GM12878 (cell line): ENCODE results near the gene CCDC3. TPM values are rescaled to one million over a fixed set of nuclear protein-coding genes. Genes with fewer than 3 reads are reported as not detected.

ENCODE experiments used
- ATAC-seq: fragments of 200-7000 bp; cut with Tn5 transposase; 3 replicates; pipeline ENCODE4 v1.9.1; 2020; ENCODE audit warnings: mild to moderate bottlenecking, moderate library complexity
- BruUV-seq: library from RNA; stranded (reverse); fragments of 400-500 nt; replicated peaks from 2 replicates; lab custom pipeline; 2021; lab: Mats Ljungman, UMichigan
- CTCF ChIA-PET: fragments of 300-600 bp; sonication (Branson Sonifier 250); formaldehyde crosslinking; extraction: SDS; loops from one replicate; lab custom pipeline; 2021; ENCODE audit warnings: inconsistent platforms; lab: Yijun Ruan, JAX
- POLR2A ChIA-PET: fragments of 350-600 bp; formaldehyde crosslinking; extraction: SDS; loops from one replicate; lab custom pipeline; 2021; ENCODE audit warnings: inconsistent platforms; lab: Charles Lee
- RAD21 ChIA-PET: fragments of 300-600 bp; sonication (Branson Sonifier 250); formaldehyde crosslinking; loops from one replicate; lab custom pipeline; 2023; ENCODE audit warnings: antibody characterized with exemption; ENCODE audit not compliant: unreplicated experiment; lab: Charles Lee
- SMC1A ChIA-PET: fragments of 300-600 bp; sonication (Branson Sonifier 250); formaldehyde crosslinking; loops from one replicate; lab custom pipeline; 2023; ENCODE audit not compliant: unreplicated experiment, uncharacterized antibody; lab: Charles Lee
- DNase-seq: peaks from one replicate; pipeline ENCODE4 v3.0.0-alpha.2; 2011; ENCODE audit warnings: low read depth, low spot score
- FAIRE-seq: peaks from 3 replicates; lab custom pipeline; 2011; peaks lifted over from hg19 to GRCh38; lab: Jason Lieb, UNC
- H2AFZ ChIP-seq: 2 replicates; pipeline ENCODE4 v1.6.0; 2011; ENCODE audit warnings: low read depth, low read length, control low read depth; ENCODE audit not compliant: control insufficient read depth
- H3K27ac ChIP-seq: 2 replicates; pipeline ENCODE4 v1.5.1; 2011; ENCODE audit warnings: control low read depth; ENCODE audit not compliant: control insufficient read depth, insufficient read depth
- H3K27me3 ChIP-seq, 2 experiments: replicated peaks in 1 of 2; 2 replicates each; pipeline versions ENCODE4 v1.6.0 to v1.6.1; 2011; ENCODE audit warnings: low read length in 1 of 2; ENCODE audit not compliant: control insufficient read depth in 2 of 2, insufficient read depth in 2 of 2
- H3K36me3 ChIP-seq, 2 experiments: 2 replicates each; pipeline ENCODE4 v1.5.1; 2011; ENCODE audit warnings: low read length in 1 of 2; ENCODE audit not compliant: control insufficient read depth in 2 of 2, insufficient read depth in 2 of 2
- H3K4me1 ChIP-seq: 2 replicates; pipeline ENCODE4 v1.6.1; 2011; ENCODE audit warnings: mild to moderate bottlenecking, low read length, moderate library complexity, mixed read lengths; ENCODE audit not compliant: control insufficient read depth, insufficient read depth
- H3K4me2 ChIP-seq: 2 replicates; pipeline ENCODE4 v1.6.0; 2011; ENCODE audit warnings: control low read depth; ENCODE audit not compliant: control insufficient read depth, insufficient read depth
- H3K4me3 ChIP-seq: fragments of 200-600 bp; sonication (generic); 2 replicates; pipeline ENCODE4 v1.5.1; 2016
- H3K79me2 ChIP-seq: 2 replicates; pipeline ENCODE4 v1.6.0; 2011; ENCODE audit warnings: low read length; ENCODE audit not compliant: control insufficient read depth, insufficient read depth
- H3K9ac ChIP-seq: 2 replicates; pipeline ENCODE4 v1.8.0; 2011; ENCODE audit warnings: low read length, control low read depth, mixed read lengths; ENCODE audit not compliant: control insufficient read depth, insufficient read depth
- H3K9me3 ChIP-seq: replicated peaks from 3 replicates; pipeline ENCODE4 v1.5.1; 2011; ENCODE audit warnings: mild to moderate bottlenecking, low read length; ENCODE audit not compliant: control insufficient read depth, insufficient read depth
- H4K20me1 ChIP-seq: 2 replicates; pipeline ENCODE4 v1.6.0; 2011; ENCODE audit not compliant: control insufficient read depth, insufficient read depth
- ATF3 ChIP-seq: IDR thresholded peaks from 2 replicates; pipeline ENCODE4 v1.6.1; 2011; ENCODE audit warnings: low read depth, mild to moderate bottlenecking, low read length, moderate library complexity, borderline replicate concordance; ENCODE audit errors: extremely low read depth
- BHLHE40 ChIP-seq, 2 experiments: fragments of 450-650 bp in 1 of 2; IDR thresholded peaks; 2 replicates each; pipeline ENCODE4 v1.6.1; 2011 to 2017; ENCODE audit warnings: low read depth in 2 of 2, borderline replicate concordance in 1 of 2, improper control_type of control experiment in 1 of 2, low read length in 1 of 2, mild to moderate bottlenecking in 1 of 2
- FOXM1 ChIP-seq: IDR thresholded peaks from 2 replicates; pipeline ENCODE4 v1.6.1; 2012; ENCODE audit warnings: low read depth, mild to moderate bottlenecking, inconsistent platforms, low read length, moderate library complexity
- JUNB ChIP-seq: IDR thresholded peaks from 2 replicates; pipeline ENCODE4 v1.6.1; 2016; ENCODE audit warnings: antibody characterized with exemption, mild to moderate bottlenecking
- MTA3 ChIP-seq: IDR thresholded peaks from 2 replicates; pipeline ENCODE4 v1.6.1; 2012; ENCODE audit warnings: low read length, inconsistent platforms, borderline replicate concordance
- MYB ChIP-seq: fragments of 150-350 bp; IDR thresholded peaks from 2 replicates; pipeline ENCODE4 v1.6.1; 2014; ENCODE audit warnings: mild to moderate bottlenecking, low read depth, low read length, borderline replicate concordance
- MYC ChIP-seq: IDR thresholded peaks from 2 replicates; pipeline ENCODE4 v1.6.1; 2011; ENCODE audit warnings: mild to moderate bottlenecking, low read length, moderate library complexity, inconsistent platforms; ENCODE audit not compliant: insufficient read depth, insufficient replicate concordance, insufficient read length, severe bottlenecking
- NBN ChIP-seq: fragments of 450-650 bp; IDR thresholded peaks from 2 replicates; pipeline ENCODE4 v1.6.1; 2016
- NFYA ChIP-seq: IDR thresholded peaks from 2 replicates; pipeline ENCODE4 v1.6.1; 2011; ENCODE audit warnings: low read depth, mild to moderate bottlenecking, low read length, improper control_type of control experiment, borderline replicate concordance
- POLR2AphosphoS5 ChIP-seq: IDR thresholded peaks from 2 replicates; pipeline ENCODE4 v1.6.1; 2011; ENCODE audit warnings: mild to moderate bottlenecking, low read length, inconsistent platforms
- RAD51 ChIP-seq: fragments of 450-650 bp; IDR thresholded peaks from 2 replicates; pipeline ENCODE4 v1.6.1; 2016; ENCODE audit warnings: moderate library complexity, mild to moderate bottlenecking, inconsistent platforms
- RCOR1 ChIP-seq: conservative IDR thresholded peaks from 2 replicates; pipeline ENCODE4 v1.6.1; 2012; ENCODE audit warnings: low read depth, low read length, improper control_type of control experiment
- RELA ChIP-seq: fragments of 450-650 bp; IDR thresholded peaks from 2 replicates; pipeline ENCODE4 v1.8.0; 2014; ENCODE audit warnings: borderline replicate concordance; ENCODE audit not compliant: partially characterized antibody
- SMARCA5 ChIP-seq: fragments of 450-650 bp; IDR thresholded peaks from 2 replicates; pipeline ENCODE4 v1.6.1; 2017; ENCODE audit warnings: mild to moderate bottlenecking
- STAT1 ChIP-seq: fragments of 450-650 bp; conservative IDR thresholded peaks from 2 replicates; pipeline ENCODE4 v1.6.1; 2014; ENCODE audit warnings: antibody characterized with exemption, mild to moderate bottlenecking
- TCF12 ChIP-seq: IDR thresholded peaks from 2 replicates; pipeline ENCODE4 v1.6.1; 2011; ENCODE audit warnings: low read depth, mild to moderate bottlenecking, low read length
- USF1 ChIP-seq: IDR thresholded peaks from 2 replicates; pipeline ENCODE4 v1.6.1; 2011; ENCODE audit warnings: borderline replicate concordance, low read depth, mild to moderate bottlenecking, moderate library complexity, mixed read lengths, low read length; ENCODE audit not compliant: insufficient read depth; ENCODE audit errors: extremely low read length
- ZNF274 ChIP-seq: IDR thresholded peaks from one replicate; pipeline ENCODE4 v1.8.0; 2011; ENCODE audit not compliant: insufficient read length, insufficient read depth
- whole genome bisulfite sequencing: methylation state at CpG from one replicate; pipeline ENCODE4 v1.1.6; 2016; ENCODE audit warnings: low lambda C conversion rate; ENCODE audit not compliant: insufficient replicate concordance, insufficient coverage; ENCODE audit errors: missing lambda C conversion rate; 5-methylcytosine and 5-hydroxymethylcytosine counted together
- in situ Hi-C: fragments of 300-500 bp; cut with MboI; formaldehyde crosslinking; loops from 9 replicates; pipeline ENCODE4 v1.14.3; 2018; ENCODE audit warnings: mixed read lengths
- intact Hi-C: fragments of 100-400 bp; cut with micrococcal nuclease; formaldehyde crosslinking; loops from one replicate; pipeline ENCODE4 v1.14.2; 2022; ENCODE audit not compliant: unreplicated experiment
- polyA plus RNA-seq, 11 experiments: library from polyadenylated mRNA; depleted of rRNA in 4 of 11; unstranded in 6 of 11; stranded (reverse) in 5 of 11; fragments of >200 nt; fragmentation: Nextera tagmentation in 4 of 11; fragmentation: Illumina TruSeq in 1 of 11; extraction: Ambion mirVana in 4 of 11; extraction: Trizol in 1 of 11; gene quantifications; 1 replicate in 1 of 11; 2 replicates in 10 of 11; pipeline versions ENCODE4 v1.2.1 to v1.2.3, GENCODE V29; 2011 to 2016; ENCODE audit warnings: inconsistent platforms in 2 of 11, missing spikeins in 2 of 11, low read depth in 1 of 11
- total RNA-seq, 4 experiments: library from RNA; depleted of rRNA in 3 of 4; stranded (reverse); fragments of >200 nt in 3 of 4; fragmentation: Illumina TruSeq in 1 of 4; extraction: Trizol in 1 of 4; gene quantifications; 2 replicates each; pipeline versions ENCODE4 v1.2.1 to v1.2.3, GENCODE V29; 2013 to 2021

CCDC3 gene
- total and polyA plus RNA-seq, 10 of the 15 experiments (the other 5 are each of a cell fraction or from before 2014, with no cell fraction given): 0.08 TPM; not detected in 9

- BruUV-seq: no TSS peak
- in situ Hi-C loops: no loop called here
- ChIA-PET CTCF (interaction anchor here (0.9 kb wide), 1 partner anchor 1192 kb away, joined by 3 read pairs; no protein-coding TSS in a partner anchor), POLR2A (no interaction called here), SMC1A (no interaction called here), RAD21 (no interaction called here)
- Histone ChIP-seq H3K79me2 (no peaks in the 10 kb centered on the region), H2AFZ (no peak overlapping the region), H3K4me3 (no peak overlapping the region), H4K20me1 (no peaks in the 10 kb centered on the region), H3K27me3 (peaks cover 0 to 3% of the 10 kb centered on the region in 2 experiments; a peak in 2 of 4 replicates), H3K4me1 (no peaks in the 10 kb centered on the region), H3K9me3 (no peaks in the 10 kb centered on the region), H3K36me3 (no peaks in the 10 kb centered on the region), H3K27ac (no peak overlapping the region), H3K4me2 (no peak overlapping the region), H3K9ac (no peak overlapping the region)
- TF ChIP-seq POLR2AphosphoS5 (no peak), RAD51 (peak; percentile 44; the same call in 1 of the 2 replicates)
- ATAC-seq: no peak
- WGBS: 31% methylated on average over 13 of the region's 14 CpGs
- DNase-seq: no peak
- FAIRE-seq: no peak
- intact Hi-C loops: no loop called here
These were observed 26.9 kb downstream of the CCDC3 start for GRCh38 chr10:12974491-12975199.

- 57% methylated on average over 9 of the region's 9 CpGs for WGBS
- Histone ChIP-seq H2AFZ (no peak overlapping the region), H3K4me3 (no peak overlapping the region), H3K79me2 (no peaks in the 10 kb centered on the region), H3K9ac (no peak overlapping the region), H3K27me3 (peaks cover 0 to 3% of the 10 kb centered on the region in 2 experiments; a peak in 2 of 4 replicates), H3K27ac (no peak overlapping the region), H3K9me3 (no peaks in the 10 kb centered on the region), H3K4me2 (no peak overlapping the region), H4K20me1 (no peaks in the 10 kb centered on the region), H3K36me3 (no peaks in the 10 kb centered on the region), H3K4me1 (no peaks in the 10 kb centered on the region)
- POLR2A ChIA-PET: no interaction called here
- FAIRE-seq (no peak), ATAC-seq (no peak), DNase-seq (no peak)
- no TSS peak for BruUV-seq
- CTCF ChIA-PET: no interaction called here
- intact Hi-C loops (no loop called here), in situ Hi-C loops (no loop called here)
- RAD21 ChIA-PET: no interaction called here
- SMC1A ChIA-PET: no interaction called here
- TF ChIP-seq ATF3: no peak
- no peak for TF ChIP-seq SMARCA5
- TF ChIP-seq NFYA: no peak
- no peak for TF ChIP-seq TCF12
- TF ChIP-seq RCOR1: no peak
- TF ChIP-seq RELA: no peak
- no peak for TF ChIP-seq MYB
- no peak for TF ChIP-seq ZNF274
- no peak for TF ChIP-seq BHLHE40 (IDR thresholded peaks at IDR 0.05; ENCODE audit: borderline replicate concordance in 1 of 2, low read depth in 2 of 2, low read length in 1 of 2)
- no peak for TF ChIP-seq MYC
- no peak for TF ChIP-seq NBN
- no peak for TF ChIP-seq STAT1
- TF ChIP-seq FOXM1: no peak
- TF ChIP-seq MTA3: no peak
- TF ChIP-seq JUNB: no peak
- TF ChIP-seq USF1: no peak
These were observed 27.4 kb downstream of the CCDC3 start for GRCh38 chr10:12974078-12974477.
